ENCODE data around the gene EYS. TPM values are rescaled to one million over a fixed set of nuclear protein-coding genes. Genes with fewer than 3 reads are reported as not detected.

Gene EYS
- polyA plus RNA-seq, 1 of the 3 experiments (the other 2 are of a cell fraction) = 0.05 TPM

DNA sequence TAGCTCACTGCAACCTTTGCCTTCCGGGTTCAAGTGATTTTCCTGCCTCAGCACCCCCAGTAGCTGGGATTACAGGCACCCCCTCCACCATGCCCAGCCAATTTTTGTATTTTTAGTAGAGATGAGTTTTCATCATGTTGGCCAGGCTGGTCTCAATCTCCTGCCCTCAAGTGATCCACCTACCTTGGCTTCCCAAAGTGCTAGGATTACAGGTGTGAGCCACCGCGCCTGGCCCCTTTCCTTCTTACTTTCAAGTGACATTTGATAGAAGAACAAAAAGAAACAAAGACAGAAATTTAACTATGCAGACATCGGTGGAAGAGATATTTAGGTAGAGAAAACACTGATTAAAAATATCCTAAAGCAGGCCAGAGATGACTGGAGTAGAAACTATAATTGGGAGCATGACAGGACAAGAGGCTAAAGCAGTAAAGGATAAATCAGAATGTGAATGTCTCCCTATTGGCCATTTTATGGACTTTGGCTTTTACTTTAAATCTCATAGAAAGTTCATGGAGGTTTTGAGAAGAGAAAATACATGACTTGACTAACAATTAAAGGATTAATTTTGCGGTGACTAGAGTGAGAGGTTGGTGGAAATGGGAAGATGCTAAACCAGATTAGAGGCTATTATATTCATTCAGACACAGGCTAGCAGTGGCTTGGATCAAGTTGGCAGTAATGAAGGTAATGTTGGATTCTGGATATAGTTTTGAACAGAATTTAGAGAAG, 2.2 kb upstream of the EYS start:
- no peaks in the 10 kb centered on the region for H3K9me2 ChIP-seq
- no peaks in the 10 kb centered on the region for H3K27me3 ChIP-seq (ENCODE audit: insufficient read depth)
- no peak for TF ChIP-seq TCF12 (IDR thresholded peaks at IDR 0.05)
- TF ChIP-seq FOXM1 (IDR thresholded peaks at IDR 0.05; ENCODE audit: low read depth) = no peak
- no peak for TF ChIP-seq NFIC (IDR thresholded peaks at IDR 0.05; ENCODE audit: borderline replicate concordance)
- TF ChIP-seq JUND (IDR thresholded peaks at IDR 0.05) = no peak
- no peak for TF ChIP-seq GABPA (IDR thresholded peaks at IDR 0.05; ENCODE audit: low read depth)
- TF ChIP-seq RAD21 (IDR thresholded peaks at IDR 0.05; ENCODE audit: low read length) = no peak
- no peak for TF ChIP-seq CHD2 (IDR thresholded peaks at IDR 0.05; ENCODE audit: low read length, partially characterized antibody)
- TF ChIP-seq RFX5 (IDR thresholded peaks at IDR 0.05; ENCODE audit: low read length) = no peak
- no peak for TF ChIP-seq EZH2phosphoT487 (IDR thresholded peaks at IDR 0.05; ENCODE audit: borderline replicate concordance, low read depth)
- TF ChIP-seq PBX3 (IDR thresholded peaks at IDR 0.05) = no peak
- no peak for TF ChIP-seq USF2 (IDR thresholded peaks at IDR 0.05; ENCODE audit: borderline replicate concordance, low read depth, low read length)
- TF ChIP-seq RCOR1 (IDR thresholded peaks at IDR 0.05; ENCODE audit: low read length) = no peak
- TF ChIP-seq USF1 (IDR thresholded peaks at IDR 0.05; ENCODE audit: borderline replicate concordance, low read depth) = no peak
- no peak for TF ChIP-seq TEAD4 (IDR thresholded peaks at IDR 0.05; ENCODE audit: borderline replicate concordance, insufficient read depth)
- TF ChIP-seq IRF3 (IDR thresholded peaks at IDR 0.05; ENCODE audit: low read depth, low read length) = no peak
- no peaks in the 10 kb centered on the region for H3K36me3 ChIP-seq (replicated peaks in 1 of 2; ENCODE audit: control insufficient read depth in 1 of 2, insufficient read depth in 2 of 2, low read length in 1 of 2)
- CTCF ChIA-PET = no interaction called here
- H3K79me2 ChIP-seq (ENCODE audit: insufficient read depth) = no peaks in the 10 kb centered on the region
- H4K20me1 ChIP-seq (ENCODE audit: insufficient read depth) = no peaks in the 10 kb centered on the region
- no peak overlapping the region for H3K4me3 ChIP-seq (ENCODE audit: low read depth in 2 of 2, low read length in 1 of 2)
- H2AFZ ChIP-seq (ENCODE audit: low read depth) = no peak overlapping the region
- WGBS (ENCODE audit: low lambda C conversion rate) = 80% methylated on average over 5 of the region's 5 CpGs
- no peak overlapping the region for H3K4me2 ChIP-seq
- POLR2A ChIA-PET = no interaction called here
- no peaks in the 10 kb centered on the region for H3K9me3 ChIP-seq
- H3K9ac ChIP-seq = no peak overlapping the region
- no peaks in the 10 kb centered on the region; a peak in 1 of 4 replicates for H3K4me1 ChIP-seq (ENCODE audit: control insufficient read depth in 1 of 2, insufficient read depth in 2 of 2, low read depth in 1 of 2, low read length in 1 of 2)
- DNase-seq = no peak
- no peaks in the 10 kb centered on the region for H3F3A ChIP-seq (replicated peaks; ENCODE audit: insufficient read depth)
- no peak overlapping the region for H3K27ac ChIP-seq (ENCODE audit: low read depth in 2 of 2, low read length in 1 of 2)

All from SK-N-SH (cell line).